Astrocyte (in vitro differentiated cells and primary cell): ENCODE results near the gene SHC1. TPM values are rescaled to one million over a fixed set of nuclear protein-coding genes. Genes with fewer than 3 reads are reported as not detected.
A peak's percentile ranks its signal among the peaks of the same experiment; 100 is the strongest.

Source experiments
- DNase-seq: peaks from one replicate; pipeline ENCODE4 v3.0.0-alpha.2; 2010; ENCODE audit warnings: low read depth
- FAIRE-seq: peaks from 2 replicates; lab custom pipeline; 2011; peaks lifted over from hg19 to GRCh38; lab: Jason Lieb, UNC
- H2AFZ ChIP-seq: 2 replicates; pipeline ENCODE4 v1.6.0; 2012; ENCODE audit warnings: low read depth, low read length, inconsistent platforms
- H3K27ac ChIP-seq: 2 replicates; pipeline ENCODE4 v1.5.1; 2011; ENCODE audit warnings: low read depth, low read length, inconsistent platforms
- H3K27me3 ChIP-seq: 2 replicates; pipeline ENCODE4 v1.6.0; 2011; ENCODE audit warnings: low read length, inconsistent platforms; ENCODE audit not compliant: insufficient read depth
- H3K36me3 ChIP-seq: 2 replicates; pipeline ENCODE4 v1.5.1; 2011; ENCODE audit warnings: low read length, inconsistent platforms; ENCODE audit not compliant: insufficient read depth
- H3K4me1 ChIP-seq: 2 replicates; pipeline ENCODE4 v1.5.1; 2011; ENCODE audit warnings: low read length, inconsistent platforms; ENCODE audit not compliant: insufficient read depth
- H3K4me2 ChIP-seq: 2 replicates; pipeline ENCODE4 v1.6.0; 2012; ENCODE audit warnings: low read length, inconsistent platforms
- H3K4me3 ChIP-seq: 2 replicates; pipeline ENCODE4 v1.5.1; 2011; ENCODE audit warnings: low read depth, mild to moderate bottlenecking, low read length, inconsistent platforms; ENCODE audit not compliant: insufficient read depth
- H3K79me2 ChIP-seq: 2 replicates; pipeline ENCODE4 v1.6.0; 2012; ENCODE audit warnings: mild to moderate bottlenecking, low read length, inconsistent platforms; ENCODE audit not compliant: insufficient read depth
- H3K9ac ChIP-seq: 2 replicates; pipeline ENCODE4 v1.6.0; 2012; ENCODE audit warnings: mild to moderate bottlenecking, low read length, inconsistent platforms
- H3K9me3 ChIP-seq: 2 replicates; pipeline ENCODE4 v1.5.1; 2012; ENCODE audit warnings: low read depth, mild to moderate bottlenecking, low read length, inconsistent platforms; ENCODE audit not compliant: insufficient read depth
- H4K20me1 ChIP-seq: 2 replicates; pipeline ENCODE4 v1.6.0; 2012; ENCODE audit warnings: low read length, inconsistent platforms; ENCODE audit not compliant: insufficient read depth
- H3K27ac Mint-ChIP-seq: one replicate; pipeline ENCODE4 v1.8.0; 2021; ENCODE audit warnings: mild to moderate bottlenecking, mixed read lengths; ENCODE audit not compliant: unreplicated experiment
- H3K27me3 Mint-ChIP-seq: one replicate; pipeline ENCODE4 v1.8.0; 2021; ENCODE audit warnings: low read depth, mixed read lengths; ENCODE audit not compliant: unreplicated experiment
- H3K36me3 Mint-ChIP-seq: one replicate; pipeline ENCODE4 v1.8.0; 2021; ENCODE audit warnings: low read depth, mixed read lengths; ENCODE audit not compliant: unreplicated experiment
- H3K4me1 Mint-ChIP-seq: one replicate; pipeline ENCODE4 v1.8.0; 2021; ENCODE audit warnings: low read depth, mixed read lengths; ENCODE audit not compliant: unreplicated experiment
- H3K4me3 Mint-ChIP-seq: one replicate; pipeline ENCODE4 v1.8.0; 2021; ENCODE audit warnings: mild to moderate bottlenecking, moderate library complexity, mixed read lengths; ENCODE audit not compliant: unreplicated experiment
- H3K9me3 Mint-ChIP-seq: one replicate; pipeline ENCODE4 v1.8.0; 2021; ENCODE audit warnings: mild to moderate bottlenecking, mixed read lengths; ENCODE audit not compliant: unreplicated experiment
- CTCF ChIP-seq: IDR thresholded peaks from 2 replicates; pipeline ENCODE4 v1.5.1; 2011; ENCODE audit warnings: low read depth, mild to moderate bottlenecking, inconsistent platforms, low read length, moderate library complexity; ENCODE audit not compliant: insufficient read depth
- EZH2 ChIP-seq: IDR thresholded peaks from 2 replicates; pipeline ENCODE4 v1.6.1; 2012; ENCODE audit warnings: mild to moderate bottlenecking, low read length, inconsistent platforms; ENCODE audit not compliant: insufficient read depth
- total RNA-seq: library from RNA; stranded (reverse); gene quantifications from 2 replicates; pipeline ENCODE4 v1.2.1, GENCODE V29; 2021

Gene SHC1
- total RNA-seq, 1 donor from 2014 or later = 397 TPM

DNA sequence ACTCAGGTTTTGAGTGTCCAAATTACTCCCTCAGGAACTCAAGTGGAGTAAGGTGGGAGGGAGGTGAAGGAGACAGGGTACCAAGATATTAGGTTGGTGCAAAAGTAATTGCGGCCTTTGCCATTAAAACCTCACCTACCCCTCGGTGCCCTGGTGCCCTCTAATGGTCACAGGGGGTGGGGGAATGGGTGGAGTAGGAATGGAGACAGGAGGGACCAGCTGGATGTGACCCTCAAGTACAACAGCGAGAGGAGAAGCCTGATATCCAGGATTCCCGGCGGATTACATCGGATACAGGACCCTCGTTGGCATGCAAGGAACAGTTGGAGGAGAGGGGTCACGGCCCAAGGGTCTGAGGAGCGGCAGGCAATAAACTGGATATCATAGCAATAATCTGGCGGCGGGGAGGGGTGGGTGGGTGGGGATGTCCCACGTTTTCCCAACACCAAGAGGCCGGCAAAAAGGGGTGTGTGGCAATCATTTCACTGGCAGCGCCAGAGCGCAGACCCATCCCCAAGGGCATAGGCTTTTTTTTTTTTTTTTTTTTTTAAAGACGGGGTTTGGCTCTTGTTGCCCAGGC is 27.7 kb upstream of the SHC1 start:
- no peak for DNase-seq
- Histone ChIP-seq H3K4me2 (no peak overlapping the region), H3K36me3 (no peaks in the 10 kb centered on the region), H3K9ac (no peak overlapping the region), H3K9me3 (no peaks in the 10 kb centered on the region), H3K4me1 (peaks cover 20% of the 10 kb centered on the region), H3K4me3 (no peak overlapping the region), H3K79me2 (peaks cover 6% of the 10 kb centered on the region), H4K20me1 (no peaks in the 10 kb centered on the region), H2AFZ (no peak overlapping the region), H3K27me3 (no peaks in the 10 kb centered on the region), H3K27ac (no peak overlapping the region)
- H3K27ac Mint-ChIP-seq = peak overlapping the region; percentile 79
- no peak for TF ChIP-seq CTCF
- TF ChIP-seq EZH2 = no peak
- no peak for FAIRE-seq
- peak overlapping the region; percentile 1 for H3K4me3 Mint-ChIP-seq
- H3K36me3 Mint-ChIP-seq = no peaks in the 10 kb centered on the region
- peaks cover 23% of the 10 kb centered on the region for H3K4me1 Mint-ChIP-seq
- no peaks in the 10 kb centered on the region for H3K27me3 Mint-ChIP-seq
- no peaks in the 10 kb centered on the region for H3K9me3 Mint-ChIP-seq

GRCh38 chr1:154996966-154997701 is 26.6 kb upstream of the SHC1 start:
- DNase-seq (no peak), FAIRE-seq (no peak)
- H3K4me3 Mint-ChIP-seq = no peak overlapping the region
- H3K9me3 Mint-ChIP-seq = no peaks in the 10 kb centered on the region
- no peaks in the 10 kb centered on the region for H3K27me3 Mint-ChIP-seq
- Histone ChIP-seq H3K4me3 (no peak overlapping the region), H3K79me2 (no peaks in the 10 kb centered on the region), H3K9me3 (no peaks in the 10 kb centered on the region), H3K4me1 (peaks cover 20% of the 10 kb centered on the region), H3K27me3 (no peaks in the 10 kb centered on the region), H2AFZ (no peak overlapping the region), H3K36me3 (no peaks in the 10 kb centered on the region), H4K20me1 (no peaks in the 10 kb centered on the region), H3K9ac (no peak overlapping the region), H3K27ac (no peak overlapping the region), H3K4me2 (no peak overlapping the region)
- TF ChIP-seq EZH2 = no peak
- TF ChIP-seq CTCF = no peak
- no peak overlapping the region for H3K27ac Mint-ChIP-seq
- H3K4me1 Mint-ChIP-seq = peaks cover 32% of the 10 kb centered on the region
- peaks cover 2% of the 10 kb centered on the region for H3K36me3 Mint-ChIP-seq
